Measurements from ENCODE around the gene SCRT2. TPM values are rescaled to one million over a fixed set of nuclear protein-coding genes. Genes with fewer than 3 reads are reported as not detected.

The SCRT2 gene
- total RNA-seq, 1 donor from 2014 or later: not detected

GRCh38 chr20:618980-619379 is 56.6 kb downstream of the SCRT2 start:
- Histone ChIP-seq H3K4me3 (ENCODE audit: low read depth, low read length) (no peak overlapping the region), H3K36me3 (ENCODE audit: control insufficient read depth, insufficient read depth, low read length) (no peaks in the 10 kb centered on the region), H3K27me3 (ENCODE audit: control insufficient read depth, insufficient read depth, low read length) (peaks cover 4% of the 10 kb centered on the region)
- no peak for TF ChIP-seq CTCF (IDR thresholded peaks at IDR 0.05; ENCODE audit: insufficient read depth, low read length, severe bottlenecking)
- FAIRE-seq (no peak), DNase-seq (ENCODE audit: low read depth) (no peak)

- DNase-seq (ENCODE audit: low read depth) (no peak), FAIRE-seq (no peak)
- no peak for TF ChIP-seq CTCF (IDR thresholded peaks at IDR 0.05; ENCODE audit: insufficient read depth, low read length, severe bottlenecking)
- Histone ChIP-seq H3K27me3 (ENCODE audit: control insufficient read depth, insufficient read depth, low read length) (peaks cover 7% of the 10 kb centered on the region), H3K4me3 (ENCODE audit: low read depth, low read length) (no peak overlapping the region), H3K36me3 (ENCODE audit: control insufficient read depth, insufficient read depth, low read length) (no peaks in the 10 kb centered on the region)
Observed at GRCh38 chr20:617934-618690, 57.5 kb downstream of the SCRT2 start.

- no peaks in the 10 kb centered on the region for H3K36me3 ChIP-seq (ENCODE audit: control insufficient read depth, insufficient read depth, low read length)
- peaks cover 22% of the 10 kb centered on the region for H3K27me3 ChIP-seq (ENCODE audit: control insufficient read depth, insufficient read depth, low read length)
- no peak overlapping the region for H3K4me3 ChIP-seq (ENCODE audit: low read depth, low read length)
- FAIRE-seq (no peak), DNase-seq (ENCODE audit: low read depth) (no peak)
- no peak for TF ChIP-seq CTCF (IDR thresholded peaks at IDR 0.05; ENCODE audit: insufficient read depth, low read length, severe bottlenecking)
Observed at GRCh38 chr20:615514-615913, 60.1 kb downstream of the SCRT2 start.

GRCh38 chr20:611843-612185 is 63.8 kb downstream of the SCRT2 start:
- H3K36me3 ChIP-seq (ENCODE audit: control insufficient read depth, insufficient read depth, low read length): no peaks in the 10 kb centered on the region
- TF ChIP-seq CTCF (IDR thresholded peaks at IDR 0.05; ENCODE audit: insufficient read depth, low read length, severe bottlenecking): no peak
- no peak overlapping the region for H3K4me3 ChIP-seq (ENCODE audit: low read depth, low read length)
- peaks cover 40% of the 10 kb centered on the region for H3K27me3 ChIP-seq (ENCODE audit: control insufficient read depth, insufficient read depth, low read length)
- DNase-seq (ENCODE audit: low read depth): no peak
- no peak for FAIRE-seq

Other genes with a start within 250 kb of the SCRT2 start
- 30.0 and 35.8 TPM in 2 replicates for gene TBC1D20, start 213.3 kb downstream of the SCRT2 start, total RNA-seq
- 242 and 268 TPM in 2 replicates for gene CSNK2A1, start 132.0 kb downstream of the SCRT2 start, total RNA-seq
- gene TCF15, start 65.5 kb downstream of the SCRT2 start, total RNA-seq: not detected in 2 replicates
- gene SRXN1, start 22.6 kb downstream of the SCRT2 start, total RNA-seq: 99.5 and 146 TPM in 2 replicates
- 0.26 and 0.53 TPM in 2 replicates for gene SLC52A3, start 92.7 kb upstream of the SCRT2 start, total RNA-seq
- 7.1 and 8.3 TPM in 2 replicates for gene FAM110A, start 157.9 kb upstream of the SCRT2 start, total RNA-seq
- not detected in 2 replicates for gene ANGPT4, start 240.5 kb upstream of the SCRT2 start, total RNA-seq